Subcutaneous adipose tissue (tissue), 4 donors: Measurements from ENCODE around the gene SYNDIG1. TPM values are rescaled to one million over a fixed set of nuclear protein-coding genes. Genes with fewer than 3 reads are reported as not detected.

Experiments used
- CTCF ChIP-seq: fragments of 450-650 bp; IDR thresholded peaks from one replicate; pipeline ENCODE4 v1.5.1; 2016; ENCODE audit warnings: low read depth, mild to moderate bottlenecking, control low read depth, antibody characterized with exemption, moderate library complexity
- total RNA-seq, 4 donors: library from RNA; depleted of rRNA; stranded (reverse); fragments of >200 nt; gene quantifications; one replicate each; pipeline ENCODE4 v1.1.0, GENCODE V29; 2016

Gene SYNDIG1
- total RNA-seq, 4 donors from 2014 or later, result 0.17 to 1.5 TPM; not detected in 2

GRCh38 chr20:24674921-24675605 lies 205.6 kb downstream of the SYNDIG1 start:
- no peak for TF ChIP-seq CTCF

DNA sequence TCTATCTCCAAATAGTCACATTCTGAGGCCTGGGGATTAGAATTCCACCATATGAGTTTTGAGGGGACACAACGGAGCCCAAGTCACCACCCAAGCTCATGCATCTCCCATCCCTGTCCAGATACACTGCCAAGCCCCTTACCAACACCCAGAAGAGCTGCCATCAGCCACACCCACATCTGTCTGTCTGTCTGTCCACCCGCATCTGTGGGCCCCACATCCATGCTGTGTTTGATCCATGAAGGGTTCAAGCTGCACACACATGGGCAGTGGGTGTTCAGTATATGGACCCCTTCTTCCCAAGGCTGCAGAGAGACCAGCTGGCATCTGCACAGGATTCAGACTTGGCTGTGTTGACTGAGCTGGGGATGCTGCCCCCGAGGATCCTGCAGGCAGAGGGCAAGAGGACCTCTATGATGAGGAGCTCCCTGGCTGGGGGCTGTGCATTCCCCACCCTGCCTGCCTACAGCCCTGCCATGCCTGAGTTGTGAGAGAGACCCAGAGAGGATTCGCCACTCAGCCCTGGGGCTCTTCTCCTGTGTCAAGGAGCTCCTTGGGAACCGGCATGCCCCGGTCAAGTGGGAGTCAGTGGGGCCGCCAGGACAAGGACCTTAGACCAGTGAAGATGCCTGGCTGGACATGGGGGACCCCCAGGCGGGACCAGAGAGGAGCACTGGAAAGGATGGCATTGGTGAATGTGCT lies 206.4 kb downstream of the SYNDIG1 start:
- no peak for TF ChIP-seq CTCF

DNA sequence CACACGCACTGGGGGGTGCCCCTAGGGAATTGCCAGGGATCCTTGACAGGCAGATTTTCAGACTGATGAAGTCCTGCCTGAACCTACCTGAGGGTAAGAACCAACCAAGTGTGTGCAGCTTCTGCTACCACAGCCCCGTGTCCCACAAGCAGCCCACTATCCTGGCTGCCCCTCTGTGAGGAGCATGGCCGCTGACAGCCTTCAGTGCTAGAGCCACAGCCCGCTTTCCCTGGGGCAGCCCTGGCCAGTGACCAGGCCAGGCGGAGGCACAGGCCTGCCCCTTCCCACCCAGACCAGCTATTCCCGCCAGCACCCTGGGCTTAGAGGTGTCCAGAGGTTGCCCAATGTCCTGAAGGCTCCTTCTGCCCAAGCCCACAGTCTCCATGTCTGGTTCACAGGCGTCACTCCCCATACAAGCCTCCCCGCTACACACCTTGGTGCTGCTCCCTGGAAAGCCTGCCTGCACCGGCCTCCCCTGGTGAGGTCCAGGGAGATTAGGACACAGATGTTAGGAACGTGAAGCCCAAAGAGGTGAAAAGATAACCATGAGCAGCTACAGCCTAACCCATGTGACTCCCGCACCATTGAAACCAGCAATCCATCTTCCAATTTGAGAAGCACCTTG lies 207.0 kb downstream of the SYNDIG1 start:
- TF ChIP-seq CTCF, result no peak

DNA sequence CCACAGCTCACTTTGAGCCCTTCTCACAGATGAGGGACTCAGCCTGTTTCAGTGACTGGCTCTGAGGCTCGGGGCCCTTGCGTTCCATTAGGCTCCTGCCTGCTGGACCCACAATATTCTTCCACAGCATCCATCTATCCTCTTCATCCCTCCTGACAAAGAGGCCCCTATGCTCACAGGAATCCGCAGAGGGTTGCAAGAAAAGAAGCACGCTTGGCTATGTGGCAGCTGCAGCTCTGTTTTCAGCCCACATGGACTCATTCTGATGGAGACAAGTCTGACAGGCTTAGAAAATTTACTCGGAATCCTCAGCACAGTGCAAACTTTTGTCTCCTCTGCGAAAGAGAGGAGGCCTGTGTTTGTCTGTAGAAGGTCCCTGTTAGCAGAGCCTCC lies 207.5 kb downstream of the SYNDIG1 start:
- TF ChIP-seq CTCF, result no peak

DNA sequence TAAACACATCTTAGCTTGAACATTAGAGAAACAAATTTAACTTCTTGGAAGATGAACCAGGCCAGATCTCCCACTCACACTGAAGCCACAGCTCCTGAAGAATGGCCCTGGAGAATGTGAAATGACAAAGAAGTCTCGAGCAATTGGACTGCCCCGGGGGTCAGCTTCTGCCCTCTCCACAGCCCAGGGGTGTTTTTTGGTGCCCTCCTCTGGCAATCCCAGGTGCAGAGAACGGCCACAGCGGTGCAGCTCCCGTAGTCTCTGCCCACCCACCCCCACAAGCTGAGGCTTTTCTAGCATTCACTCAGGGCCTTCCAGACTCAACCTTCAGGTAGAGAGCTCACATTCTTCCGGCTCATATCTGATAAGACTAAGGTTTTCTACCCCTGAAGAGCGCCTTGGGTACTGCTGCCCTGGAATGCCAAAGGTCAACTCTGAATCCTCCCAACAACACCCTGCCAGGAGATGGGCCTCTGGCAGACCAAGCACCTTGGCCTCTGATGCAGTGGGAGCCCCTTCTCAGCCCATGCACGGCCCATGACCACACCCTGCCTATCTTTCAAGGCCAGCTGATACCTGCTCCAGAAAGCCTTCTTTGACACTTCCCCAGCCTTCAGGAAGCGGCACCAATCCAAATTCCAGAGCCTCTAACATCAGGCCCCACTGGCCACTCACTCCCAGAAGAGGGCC lies 208.3 kb downstream of the SYNDIG1 start:
- TF ChIP-seq CTCF, result no peak

DNA sequence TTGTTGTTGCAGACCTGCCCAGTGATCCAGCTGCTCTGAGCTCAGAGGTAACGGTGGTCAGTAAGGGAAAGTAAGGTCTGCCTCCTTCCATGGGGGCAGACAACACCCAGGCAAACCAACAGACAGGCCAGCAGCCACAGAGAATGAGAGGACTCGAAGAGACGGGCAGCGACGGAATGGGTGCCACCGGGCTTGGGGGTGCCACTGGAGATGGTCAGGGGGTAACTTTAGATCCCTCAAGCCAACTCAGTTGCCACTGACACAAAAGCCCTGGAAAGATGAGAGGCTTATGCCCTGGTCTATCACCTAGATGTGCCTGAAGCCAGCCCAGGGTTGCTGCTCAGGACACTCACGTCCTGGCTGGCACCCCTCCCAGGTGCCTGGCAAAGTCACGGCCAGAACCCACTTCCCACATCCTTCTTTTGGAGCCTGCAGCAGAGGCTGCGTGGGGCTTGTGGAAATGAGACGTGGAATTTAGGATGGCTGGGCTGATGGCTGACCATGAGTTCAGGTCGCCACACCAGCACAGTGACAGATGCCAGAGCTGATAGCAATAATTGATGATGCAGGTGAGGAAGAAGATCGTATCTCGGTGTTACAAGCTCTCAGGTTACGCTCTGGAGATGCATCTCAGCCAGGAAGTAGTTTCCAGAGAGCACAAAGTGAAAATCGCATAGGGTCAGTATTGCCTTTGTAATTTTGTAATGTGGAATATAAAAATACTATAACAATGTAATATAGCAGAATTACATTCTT lies 209.1 kb downstream of the SYNDIG1 start:
- TF ChIP-seq CTCF, result no peak
